ENCODE data around the gene B3GAT1.

DNA sequence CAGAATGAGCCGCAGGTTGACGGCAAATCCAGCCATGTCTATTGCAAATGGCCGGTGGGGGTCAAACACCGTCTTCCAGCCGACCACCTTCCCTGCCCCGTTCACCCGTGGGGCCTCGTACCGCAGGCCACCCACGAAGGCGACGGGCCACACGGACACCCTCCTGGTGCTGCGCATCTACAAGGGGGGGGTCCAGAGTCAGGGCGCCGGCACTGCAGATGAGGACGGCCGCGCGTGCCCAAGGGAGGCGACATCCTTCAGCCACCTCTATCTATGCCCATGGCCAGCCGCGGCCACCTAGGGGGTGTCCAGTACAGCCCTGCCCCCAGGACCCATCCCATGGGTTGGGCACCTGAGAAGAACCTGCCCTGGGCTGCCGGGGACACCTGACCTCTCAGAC is 29.2 kb downstream of the B3GAT1 start:
- TF ChIP-seq POLR2AphosphoS5 (IDR thresholded peaks at IDR 0.05; ENCODE audit: low read depth, low read length) (no peak), POLR2A (IDR thresholded peaks at IDR 0.05; ENCODE audit: low read depth, low read length) (no peak), TAF1 (IDR thresholded peaks at IDR 0.05; ENCODE audit: borderline replicate concordance, low read depth, low read length) (no peak)
